Peyer's patch (tissue), 4 donors: ENCODE measurements around the gene POLE3.
"Not testable (repeated sequence)": the region's sequence is repeated elsewhere in the genome, so short reads cannot be mapped to it uniquely, and the experiment has no call there.

Experiments used
- POLR2A ChIP-seq, 2 donors: fragments of 450-650 bp; IDR thresholded peaks; one replicate each; pipeline ENCODE4 v1.5.1; 2017; ENCODE audit warnings: antibody characterized with exemption in 2 of 2, mild to moderate bottlenecking in 2 of 2, moderate library complexity in 2 of 2
- TF ChIP-seq, protein P1 (sequence below), 6 experiments: fragments of 450-650 bp in 4 of 6; fragments of 200-600 bp in 2 of 6; sonication (generic) in 1 of 6; IDR thresholded peaks; one replicate each; pipeline ENCODE4 v1.5.1; 2017 to 2019; ENCODE audit warnings: antibody characterized with exemption in 6 of 6, mild to moderate bottlenecking in 3 of 6, moderate library complexity in 1 of 6

GRCh38 chr9:113379829-113380210, 30.7 kb downstream of the POLE3 start:
- not testable (repeated sequence) for TF ChIP-seq POLR2A (IDR thresholded peaks at IDR 0.05)
- TF ChIP-seq, protein P1, sequence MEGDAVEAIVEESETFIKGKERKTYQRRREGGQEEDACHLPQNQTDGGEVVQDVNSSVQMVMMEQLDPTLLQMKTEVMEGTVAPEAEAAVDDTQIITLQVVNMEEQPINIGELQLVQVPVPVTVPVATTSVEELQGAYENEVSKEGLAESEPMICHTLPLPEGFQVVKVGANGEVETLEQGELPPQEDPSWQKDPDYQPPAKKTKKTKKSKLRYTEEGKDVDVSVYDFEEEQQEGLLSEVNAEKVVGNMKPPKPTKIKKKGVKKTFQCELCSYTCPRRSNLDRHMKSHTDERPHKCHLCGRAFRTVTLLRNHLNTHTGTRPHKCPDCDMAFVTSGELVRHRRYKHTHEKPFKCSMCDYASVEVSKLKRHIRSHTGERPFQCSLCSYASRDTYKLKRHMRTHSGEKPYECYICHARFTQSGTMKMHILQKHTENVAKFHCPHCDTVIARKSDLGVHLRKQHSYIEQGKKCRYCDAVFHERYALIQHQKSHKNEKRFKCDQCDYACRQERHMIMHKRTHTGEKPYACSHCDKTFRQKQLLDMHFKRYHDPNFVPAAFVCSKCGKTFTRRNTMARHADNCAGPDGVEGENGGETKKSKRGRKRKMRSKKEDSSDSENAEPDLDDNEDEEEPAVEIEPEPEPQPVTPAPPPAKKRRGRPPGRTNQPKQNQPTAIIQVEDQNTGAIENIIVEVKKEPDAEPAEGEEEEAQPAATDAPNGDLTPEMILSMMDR (IDR thresholded peaks at IDR 0.05): not testable (repeated sequence)
